Measurements from ENCODE around the gene PLXNC1. TPM values are rescaled to one million over a fixed set of nuclear protein-coding genes. Genes with fewer than 3 reads are reported as not detected.

Gene PLXNC1
- total and polyA plus RNA-seq, 2 of the 8 experiments (the other 6 are each of a cell fraction or from before 2014, with no cell fraction given) = 0.83 to 2.0 TPM

GRCh38 chr12:94100211-94100627 is 48.2 kb upstream of the PLXNC1 start:
- TF ChIP-seq CEBPB (IDR thresholded peaks at IDR 0.05; ENCODE audit: low read depth, low read length) (no peak), TBP (IDR thresholded peaks at IDR 0.05; ENCODE audit: low read depth, low read length) (no peak)
- FAIRE-seq (no peak), DNase-seq (ENCODE audit: low read depth in 1 of 2, low spot score in 2 of 2) (no peak)
- Histone ChIP-seq H3K27me3 (replicated peaks in 1 of 4; ENCODE audit: control insufficient read depth in 3 of 4, extremely low read depth in 1 of 4, insufficient read depth in 3 of 4, low read length in 3 of 4) (peaks cover 0 to 12% (median 8%) of the 10 kb centered on the region in 4 experiments; a peak in 5 of 7 replicates), H2AK5ac (ENCODE audit: low read depth, low read length) (no peak overlapping the region), H2BK20ac (ENCODE audit: low read length) (no peak overlapping the region), H3K23me2 (ENCODE audit: low read depth, low read length) (peaks cover 6% of the 10 kb centered on the region; the same call in 1 of the 2 replicates), H4K20me1 (replicated peaks in 1 of 2; ENCODE audit: control insufficient read depth in 1 of 2, insufficient read depth in 2 of 2, low read length in 2 of 2) (no peaks in the 10 kb centered on the region), H3K9me3 (ENCODE audit: insufficient read depth in 2 of 2, low read depth in 1 of 2, low read length in 1 of 2) (no peaks in the 10 kb centered on the region), H2BK15ac (ENCODE audit: low read length) (no peak overlapping the region), H4K5ac (ENCODE audit: insufficient read length, low read depth, low read length) (no peak overlapping the region), H3K18ac (ENCODE audit: extremely low read depth, low read length) (no peak overlapping the region), H3K9ac (replicated peaks in 1 of 4; ENCODE audit: extremely low read depth in 1 of 4, low read depth in 3 of 4, low read length in 3 of 4) (no peak overlapping the region), H2BK12ac (ENCODE audit: low read depth, low read length) (no peak overlapping the region), H4K8ac (ENCODE audit: extremely low read depth, insufficient read depth, low read length) (no peak overlapping the region), H3K79me1 (ENCODE audit: low read depth, low read length) (no peaks in the 10 kb centered on the region), H2AFZ (ENCODE audit: low read length) (no peak overlapping the region), H3K36me3 (ENCODE audit: control insufficient read depth in 2 of 4, insufficient read depth in 4 of 4, low read length in 3 of 4) (no peaks in the 10 kb centered on the region), H3K4me3 (ENCODE audit: extremely low read depth in 1 of 4, insufficient read depth in 2 of 4, low read depth in 3 of 4, low read length in 4 of 4) (no peak overlapping the region), H3K27ac (ENCODE audit: low read depth, low read length) (no peak overlapping the region), H4K91ac (replicated peaks; ENCODE audit: insufficient read length, low read length) (no peak overlapping the region), H3K56ac (replicated peaks; ENCODE audit: insufficient read length, low read depth, low read length) (no peak overlapping the region), H2BK5ac (ENCODE audit: low read depth, low read length) (no peak overlapping the region), H3K14ac (ENCODE audit: insufficient read length) (no peak overlapping the region), H3K79me2 (ENCODE audit: control insufficient read depth in 1 of 2, insufficient read depth in 2 of 2, low read length in 2 of 2) (no peaks in the 10 kb centered on the region), H3K4me2 (ENCODE audit: insufficient read depth in 1 of 2, low read depth in 2 of 2, low read length in 2 of 2) (no peak overlapping the region), H2BK120ac (replicated peaks; ENCODE audit: low read depth, low read length) (no peak overlapping the region), H3K23ac (ENCODE audit: insufficient read length) (no peak overlapping the region), H3K4ac (replicated peaks; ENCODE audit: insufficient read length, low read depth, low read length) (no peak overlapping the region), H3K4me1 (replicated peaks in 1 of 4; ENCODE audit: control insufficient read depth in 3 of 4, insufficient read depth in 4 of 4, low read length in 3 of 4) (peaks cover 0 to 4% (median 1%) of the 10 kb centered on the region in 4 experiments; a peak in 4 of 7 replicates)
- WGBS, 2 experiments (ENCODE audit: extremely low coverage in 1 of 2, insufficient coverage in 1 of 2, insufficient read length in 1 of 2, insufficient replicate concordance in 2 of 2, low coverage in 1 of 2, low lambda C conversion rate in 2 of 2, missing lambda C conversion rate in 1 of 2) = 88% methylated on average over 6 of the region's 6 CpGs; no CpG with 5 or more reads in 1 of the 2 experiments
- CTCF ChIA-PET (ENCODE audit: partially characterized antibody) = interaction anchor here (0.5 to 8.3 kb wide), 40 partner anchors 11 to 718 kb away, joined by 3 to 152 read pairs (median 4); partner anchors contain the start of gene SOCS2
- POLR2A ChIA-PET (ENCODE audit: partially characterized antibody) = no interaction called here
